Natural killer cell treated with Interleukin-12 subunit alpha and Interleukin-12 subunit beta and Interleukin-15 and Interleukin-18, amount 100 ng/mL, for 72 hours (primary cell): ENCODE data around the gene SLC30A2. TPM values are rescaled to one million over a fixed set of nuclear protein-coding genes. Genes with fewer than 3 reads are reported as not detected.
A peak's percentile ranks its signal among the peaks of the same experiment; 100 is the strongest.

ENCODE experiments used
- ATAC-seq, 2 donors: fragments of 150-1000 bp; cut with Tn5 transposase in 1 of 2; sonication (Bioruptor Pico), chemical (Tn5 transposase) in 1 of 2; 2 replicates each; pipeline ENCODE4 v1.10.0; 2021
- DNase-seq: peaks from one replicate; pipeline ENCODE4 v3.0.0; 2022; ENCODE audit warnings: low spot score
- H3K27ac Mint-ChIP-seq, 2 donors: 1 replicate in 1 of 2; 2 replicates in 1 of 2; pipeline ENCODE4 v1.8.0; 2022; ENCODE audit warnings: mixed read lengths in 2 of 2, mild to moderate bottlenecking in 1 of 2, moderate library complexity in 1 of 2
- H3K27me3 Mint-ChIP-seq, 2 donors: 1 replicate in 1 of 2; 2 replicates in 1 of 2; pipeline ENCODE4 v1.8.0; 2022; ENCODE audit warnings: mixed read lengths in 2 of 2
- H3K36me3 Mint-ChIP-seq: one replicate; pipeline ENCODE4 v1.8.0; 2022; ENCODE audit warnings: mixed read lengths
- H3K4me1 Mint-ChIP-seq, 2 donors: 1 replicate in 1 of 2; 2 replicates in 1 of 2; pipeline ENCODE4 v1.8.0; 2022; ENCODE audit warnings: low read depth in 2 of 2, mixed read lengths in 2 of 2, mild to moderate bottlenecking in 1 of 2
- H3K4me3 Mint-ChIP-seq: one replicate; pipeline ENCODE4 v1.8.0; 2022; ENCODE audit warnings: mixed read lengths
- H3K9me3 Mint-ChIP-seq: 2 replicates; pipeline ENCODE4 v1.8.0; 2022; ENCODE audit warnings: mixed read lengths
- total RNA-seq, 2 donors: library from RNA; stranded (reverse); gene quantifications; one replicate each; pipeline ENCODE4 v1.2.3, GENCODE V29; 2022

SLC30A2 gene
- total RNA-seq, 2 donors from 2014 or later, result not detected

DNA sequence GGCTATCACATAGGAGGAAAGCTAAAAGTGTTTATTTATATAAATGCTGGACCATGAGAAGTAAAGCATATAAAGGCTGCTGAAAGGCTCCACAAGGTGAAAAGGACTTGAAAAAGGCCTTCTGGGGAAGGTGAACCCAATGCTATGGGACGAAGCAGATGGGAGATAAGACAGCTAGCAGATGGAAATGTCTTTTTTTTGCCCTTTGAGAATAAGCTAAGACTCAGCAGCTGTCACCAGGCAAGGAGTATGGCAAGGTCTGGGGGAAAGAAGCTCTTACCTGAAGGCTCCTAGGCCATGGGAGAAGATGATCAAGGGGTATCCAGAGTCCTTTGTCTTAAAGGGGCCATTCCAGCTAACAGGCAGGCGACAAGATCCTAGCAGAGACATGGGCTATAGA is 58.0 kb downstream of the SLC30A2 start:
- H3K4me1 Mint-ChIP-seq, result peaks cover 57 to 58% of the 10 kb centered on the region in 2 donors
- H3K36me3 Mint-ChIP-seq, result peaks cover 12% of the 10 kb centered on the region
- peak overlapping the region; percentile 10 for H3K4me3 Mint-ChIP-seq
- no peak for ATAC-seq
- no peaks in the 10 kb centered on the region for H3K9me3 Mint-ChIP-seq
- no peak for DNase-seq
- H3K27ac Mint-ChIP-seq, result peak overlapping the region in 1 of 2 donors; percentile 85
- H3K27me3 Mint-ChIP-seq, result no peaks in the 10 kb centered on the region

Other genes starting within 250 kb of the SLC30A2 start
- gene SELENON, start 245.9 kb downstream of the SLC30A2 start, total RNA-seq, result 1 to 10 TPM; 6.6 to 9.6 TPM
- gene MTFR1L, start 226.2 kb downstream of the SLC30A2 start, total RNA-seq, result 10 to 100 TPM; 29.8 to 37.3 TPM
- 10 to 100 TPM in 1 of 2 donors, 1 to 10 TPM in 1; 4.2 to 15.1 TPM for gene AUNIP, start 186.7 kb downstream of the SLC30A2 start, total RNA-seq
- 1 to 10 TPM; 5.2 to 6.3 TPM for gene PAQR7, start 170.4 kb downstream of the SLC30A2 start, total RNA-seq
- 100 to 1,000 TPM; 142 to 259 TPM for gene STMN1, start 139.7 kb downstream of the SLC30A2 start, total RNA-seq
- gene PAFAH2, start 48.1 kb downstream of the SLC30A2 start, total RNA-seq, result 10 to 100 TPM; 14.2 to 20.0 TPM
- not detected for gene EXTL1, start 24.3 kb downstream of the SLC30A2 start, total RNA-seq
- gene TRIM63, start 21.5 kb upstream of the SLC30A2 start, total RNA-seq, result not detected
- gene PDIK1L, start 65.7 kb upstream of the SLC30A2 start, total RNA-seq, result 1 to 10 TPM; 8.8 to 9.0 TPM
- not detected for gene FAM110D, start 113.0 kb upstream of the SLC30A2 start, total RNA-seq
- gene C1orf232, start 122.8 kb upstream of the SLC30A2 start, total RNA-seq, result not detected
- gene ZNF593, start 123.8 kb upstream of the SLC30A2 start, total RNA-seq, result 10 to 100 TPM; 36.6 to 73.8 TPM
- gene ZNF593OS, start 125.7 kb upstream of the SLC30A2 start, total RNA-seq, result not detected
- gene CNKSR1, start 131.4 kb upstream of the SLC30A2 start, total RNA-seq, result 1 to 10 TPM in 1 of 2 donors, not detected in 1; 2.5 TPM
- gene CATSPER4, start 144.5 kb upstream of the SLC30A2 start, total RNA-seq, result not detected
- gene CEP85, start 188.1 kb upstream of the SLC30A2 start, total RNA-seq, result 10 to 100 TPM; 21.0 to 57.5 TPM
- gene SH3BGRL3, start 234.0 kb upstream of the SLC30A2 start, total RNA-seq, result 100 to 1,000 TPM; 203 to 249 TPM